NCI-H146 (cell line): ENCODE results near the gene SPIB.
"Not testable (repeated sequence)": the region's sequence is repeated elsewhere in the genome, so short reads cannot be mapped to it uniquely, and the experiment has no call there.

Experiments used
- DNase-seq: peaks from one replicate; lab custom pipeline; 2025; lab: John Stamatoyannopoulos, UW

SPIB gene

GRCh38 chr19:50390952-50391351 lies 27.8 kb upstream of the SPIB start:
- not testable (repeated sequence) for DNase-seq

- DNase-seq = no peak
Measured at GRCh38 chr19:50392759-50393158, 26.0 kb upstream of the SPIB start.

- no peak for DNase-seq
Measured at GRCh38 chr19:50393589-50393988, 25.1 kb upstream of the SPIB start.

DNA sequence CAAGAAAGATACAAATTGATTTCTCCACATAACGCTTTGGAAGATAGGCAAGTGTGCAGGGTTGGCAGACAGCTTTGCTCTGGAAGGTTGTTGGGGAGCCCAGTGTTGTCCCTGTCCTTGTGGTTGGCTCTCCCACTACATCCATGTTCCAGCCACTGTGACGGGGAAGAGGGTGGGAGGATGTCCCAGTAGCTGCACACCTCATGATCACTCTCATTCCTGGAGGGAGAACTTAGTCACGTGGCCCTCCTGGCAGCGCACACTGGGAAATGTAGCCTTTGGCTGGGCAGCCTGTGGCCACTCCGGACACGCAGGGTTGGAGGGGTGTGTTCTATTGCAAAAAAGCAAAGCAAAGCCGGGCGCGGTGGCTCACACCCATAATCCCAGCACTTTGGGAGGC lies 24.7 kb upstream of the SPIB start:
- no peak for DNase-seq

GRCh38 chr19:50398675-50399367 lies 19.9 kb upstream of the SPIB start:
- no peak for DNase-seq

GRCh38 chr19:50399368-50399745 lies 19.4 kb upstream of the SPIB start:
- no peak for DNase-seq

DNA sequence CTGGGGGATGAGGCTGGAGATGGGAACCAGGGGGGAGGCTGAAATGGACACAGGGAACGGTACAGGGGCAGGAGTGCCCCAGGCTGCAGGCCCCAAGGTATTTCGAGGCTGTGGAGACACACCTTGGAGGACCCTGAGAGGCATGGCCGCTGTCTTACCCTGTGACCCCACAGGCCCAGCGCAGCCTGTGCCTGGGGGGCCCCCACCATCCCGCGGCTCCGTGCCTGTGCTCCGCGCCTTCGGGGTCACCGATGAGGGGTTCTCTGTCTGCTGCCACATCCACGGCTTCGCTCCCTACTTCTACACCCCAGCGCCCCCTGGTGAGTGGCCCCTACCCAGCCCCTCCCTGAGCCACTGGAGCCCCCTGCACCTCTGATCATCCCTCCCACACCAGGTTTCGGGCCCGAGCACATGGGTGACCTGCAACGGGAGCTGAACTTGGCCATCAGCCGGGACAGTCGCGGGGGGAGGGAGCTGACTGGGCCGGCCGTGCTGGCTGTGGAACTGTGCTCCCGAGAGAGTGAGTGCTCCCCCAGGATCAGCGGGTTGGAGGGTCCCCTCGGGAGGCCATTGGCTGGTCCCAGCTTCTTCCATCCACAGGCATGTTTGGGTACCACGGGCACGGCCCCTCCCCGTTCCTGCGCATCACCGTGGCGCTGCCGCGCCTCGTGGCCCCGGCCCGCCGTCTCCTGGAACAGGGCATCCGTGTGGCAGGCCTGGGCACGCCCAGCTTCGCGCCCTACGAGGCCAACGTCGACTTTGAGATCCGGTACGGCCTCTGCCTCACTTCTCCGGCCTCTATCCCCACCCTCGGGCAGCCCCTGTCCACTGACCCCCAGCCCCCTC lies 16.9 kb upstream of the SPIB start:
- DNase-seq = no peak

GRCh38 chr19:50402544-50403301 lies 16.0 kb upstream of the SPIB start:
- no peak for DNase-seq

GRCh38 chr19:50406156-50406820 lies 12.4 kb upstream of the SPIB start:
- DNase-seq = no peak

DNA sequence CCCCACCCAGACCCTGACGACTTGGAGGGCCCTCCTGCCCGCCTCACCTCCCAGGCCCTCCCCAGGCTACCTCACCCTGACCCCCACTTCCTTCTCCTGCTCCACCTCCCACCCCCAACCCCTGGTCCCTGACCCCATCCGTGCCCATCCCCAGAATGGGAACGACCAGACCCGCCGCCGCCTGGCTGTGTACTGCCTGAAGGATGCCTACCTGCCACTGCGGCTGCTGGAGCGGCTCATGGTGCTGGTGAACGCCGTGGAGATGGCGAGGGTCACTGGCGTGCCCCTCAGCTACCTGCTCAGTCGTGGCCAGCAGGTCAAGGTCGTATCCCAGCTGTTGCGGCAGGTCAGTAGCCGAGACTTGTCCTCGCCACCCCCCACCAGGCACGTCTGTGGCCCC lies 11.9 kb upstream of the SPIB start:
- no peak for DNase-seq

DNA sequence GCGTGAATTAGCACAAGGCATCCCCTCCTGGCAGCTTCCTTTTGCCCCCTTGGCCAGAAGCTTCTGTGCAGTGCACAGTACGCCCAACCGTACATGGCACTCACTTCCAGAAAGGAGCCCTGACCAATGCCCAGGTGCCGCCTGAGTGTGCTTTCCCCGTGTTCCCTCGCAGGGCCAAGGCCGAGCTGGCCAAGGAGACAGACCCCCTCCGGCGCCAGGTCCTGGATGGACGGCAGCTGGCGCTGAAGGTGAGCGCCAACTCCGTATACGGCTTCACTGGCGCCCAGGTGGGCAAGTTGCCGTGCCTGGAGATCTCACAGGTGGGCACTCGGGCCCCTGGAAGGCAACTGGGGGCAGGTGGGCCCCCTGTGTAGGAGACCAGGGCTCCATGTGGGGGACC lies 9.4 kb upstream of the SPIB start:
- no peak for DNase-seq

DNA sequence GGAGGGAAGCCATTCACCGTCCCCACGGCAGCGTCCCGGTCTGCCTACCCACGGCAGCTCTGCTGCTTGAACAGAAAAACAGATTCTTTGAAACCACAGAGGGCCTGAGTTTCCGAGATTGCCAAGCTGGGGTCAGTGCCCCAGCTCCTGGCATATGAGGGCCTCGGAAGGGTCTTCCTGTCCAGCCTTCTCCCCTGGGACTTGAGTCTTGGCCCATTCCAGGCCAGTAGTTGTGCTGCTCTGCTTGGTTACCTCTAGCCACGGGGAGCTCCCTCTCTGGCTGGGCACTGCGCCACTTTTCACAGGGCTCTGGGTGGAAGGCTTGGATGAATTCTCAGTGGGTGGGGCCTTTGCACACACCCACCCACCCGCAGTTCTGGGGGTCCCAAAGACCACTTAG lies 8.6 kb upstream of the SPIB start:
- no peak for DNase-seq

GRCh38 chr19:50412419-50412818 lies 6.3 kb upstream of the SPIB start:
- DNase-seq = no peak

GRCh38 chr19:50413096-50413495 lies 5.6 kb upstream of the SPIB start:
- no peak for DNase-seq

- no peak for DNase-seq
Measured at GRCh38 chr19:50413531-50413930, 5.2 kb upstream of the SPIB start.

DNA sequence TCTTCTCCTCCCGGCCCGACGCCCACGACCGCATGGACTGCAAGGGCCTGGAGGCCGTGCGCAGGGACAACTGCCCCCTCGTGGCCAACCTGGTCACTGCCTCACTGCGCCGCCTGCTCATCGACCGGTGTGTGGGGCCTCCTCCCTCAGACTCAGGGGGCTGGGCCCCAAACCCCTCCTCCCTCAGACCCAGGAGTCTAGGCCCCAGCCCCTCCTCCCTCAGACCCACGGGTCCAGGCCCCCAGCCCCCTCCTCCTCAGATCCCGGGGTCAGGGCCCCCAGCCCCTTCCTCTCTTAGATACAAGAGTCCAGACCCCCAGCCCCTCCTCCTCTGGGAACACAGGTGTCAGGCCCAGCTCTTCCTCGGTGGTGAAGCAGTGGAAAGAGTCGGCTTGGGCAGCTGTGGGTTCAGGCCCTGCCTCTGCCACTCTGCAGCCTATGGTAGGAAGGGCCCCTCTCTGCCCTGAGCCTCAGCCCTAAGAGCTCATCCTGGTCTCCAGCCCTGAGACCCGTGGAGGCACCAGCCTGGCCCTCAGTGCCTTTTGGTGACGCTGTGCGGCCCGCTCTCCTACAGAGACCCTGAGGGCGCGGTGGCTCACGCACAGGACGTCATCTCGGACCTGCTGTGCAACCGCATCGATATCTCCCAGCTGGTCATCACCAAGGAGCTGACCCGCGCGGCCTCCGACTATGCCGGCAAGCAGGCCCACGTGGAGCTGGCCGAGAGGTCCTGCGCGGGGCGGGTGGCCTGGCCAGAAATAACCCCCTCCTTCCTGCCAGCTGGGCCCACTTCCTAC lies 3.7 kb upstream of the SPIB start:
- peak; percentile 50 for DNase-seq

- DNase-seq = no peak
Measured at GRCh38 chr19:50415661-50416033, 3.1 kb upstream of the SPIB start.

- DNase-seq = no peak
Measured at GRCh38 chr19:50416034-50416977, 2.4 kb upstream of the SPIB start.

GRCh38 chr19:50417111-50418081 lies 1.3 kb upstream of the SPIB start:
- peak; percentile 43 for DNase-seq
